Measurements from ENCODE around the gene PI16.
A peak's percentile ranks its signal among the peaks of the same experiment; 100 is the strongest.
"Not testable (repeated sequence)": the region's sequence is repeated elsewhere in the genome, so short reads cannot be mapped to it uniquely, and the experiment has no call there.

Gene PI16

GRCh38 chr6:36941561-36941960 lies 13.0 kb upstream of the PI16 start:
- Mint-ChIP-seq H3K4me1 (peaks cover 22% of the 10 kb centered on the region), H3K27me3 (peaks cover 17% of the 10 kb centered on the region)
- not testable (repeated sequence) for DNase-seq, H3K4me3 Mint-ChIP-seq, H3K27ac Mint-ChIP-seq, ATAC-seq, H3K9me3 Mint-ChIP-seq

- H3K27ac Mint-ChIP-seq, H3K4me3 Mint-ChIP-seq, ATAC-seq, H3K9me3 Mint-ChIP-seq, DNase-seq: not testable (repeated sequence)
- H3K4me1 Mint-ChIP-seq, result peaks cover 28% of the 10 kb centered on the region
- peaks cover 17% of the 10 kb centered on the region for H3K27me3 Mint-ChIP-seq
Measured at GRCh38 chr6:36942329-36942728, 12.2 kb upstream of the PI16 start.

GRCh38 chr6:36944650-36945049 lies 9.9 kb upstream of the PI16 start:
- no peak for ATAC-seq
- H3K27me3 Mint-ChIP-seq, result peaks cover 17% of the 10 kb centered on the region
- H3K27ac Mint-ChIP-seq, result no peak overlapping the region
- H3K9me3 Mint-ChIP-seq, result no peaks in the 10 kb centered on the region
- no peak overlapping the region for H3K4me3 Mint-ChIP-seq
- H3K4me1 Mint-ChIP-seq, result peaks cover 51% of the 10 kb centered on the region
- no peak for DNase-seq

- Mint-ChIP-seq H3K4me3 (no peak overlapping the region), H3K4me1 (peaks cover 52% of the 10 kb centered on the region), H3K9me3 (no peaks in the 10 kb centered on the region), H3K27me3 (peaks cover 11% of the 10 kb centered on the region), H3K27ac (no peak overlapping the region)
- DNase-seq, result no peak
- no peak for ATAC-seq
Measured at GRCh38 chr6:36945301-36945700, 9.2 kb upstream of the PI16 start.

- no peak for DNase-seq
- peaks cover 9% of the 10 kb centered on the region for H3K27me3 Mint-ChIP-seq
- H3K4me1 Mint-ChIP-seq, result peaks cover 52% of the 10 kb centered on the region
- H3K9me3 Mint-ChIP-seq, result no peaks in the 10 kb centered on the region
- no peak overlapping the region for H3K4me3 Mint-ChIP-seq
- H3K27ac Mint-ChIP-seq, result no peak overlapping the region
- no peak for ATAC-seq
Measured at GRCh38 chr6:36946526-36946925, 8.0 kb upstream of the PI16 start.

- DNase-seq, result peak in 1 of 2 donors; percentile 39
- ATAC-seq, result peak; percentile 95
- Mint-ChIP-seq H3K27me3 (peaks cover 9% of the 10 kb centered on the region), H3K4me3 (no peak overlapping the region), H3K9me3 (no peaks in the 10 kb centered on the region), H3K27ac (peak overlapping the region; percentile 37 to 63), H3K4me1 (peaks cover 52% of the 10 kb centered on the region)
Measured at GRCh38 chr6:36947570-36948351, 6.8 kb upstream of the PI16 start.

- Mint-ChIP-seq H3K4me1 (peaks cover 49% of the 10 kb centered on the region), H3K27ac (peak overlapping the region; percentile 30 to 65)
- not testable (repeated sequence) for H3K9me3 Mint-ChIP-seq, H3K27me3 Mint-ChIP-seq, H3K4me3 Mint-ChIP-seq, DNase-seq, ATAC-seq
Measured at GRCh38 chr6:36949076-36949475, 5.5 kb upstream of the PI16 start.

- Mint-ChIP-seq H3K9me3 (no peaks in the 10 kb centered on the region), H3K27ac (peak overlapping the region in 1 of 2 donors; percentile 30), H3K4me1 (peaks cover 49% of the 10 kb centered on the region), H3K27me3 (no peaks in the 10 kb centered on the region), H3K4me3 (no peak overlapping the region)
- DNase-seq, result no peak
- no peak for ATAC-seq
Measured at GRCh38 chr6:36949636-36950035, 4.9 kb upstream of the PI16 start.

- H3K4me3 Mint-ChIP-seq, result no peak overlapping the region
- no peaks in the 10 kb centered on the region for H3K27me3 Mint-ChIP-seq
- no peaks in the 10 kb centered on the region for H3K9me3 Mint-ChIP-seq
- no peak for DNase-seq
- peaks cover 38% of the 10 kb centered on the region for H3K4me1 Mint-ChIP-seq
- H3K27ac Mint-ChIP-seq, result no peak overlapping the region
- no peak for ATAC-seq
Measured at GRCh38 chr6:36953931-36954261, 642 bp upstream of the PI16 start.

GRCh38 chr6:36955136-36955535 lies 598 bp downstream of the PI16 start:
- H3K4me1 Mint-ChIP-seq, result peaks cover 29% of the 10 kb centered on the region
- DNase-seq, result no peak
- peak overlapping the region in 1 of 2 donors; percentile 49 for H3K27ac Mint-ChIP-seq
- ATAC-seq, result no peak
- H3K9me3 Mint-ChIP-seq, result no peaks in the 10 kb centered on the region
- H3K27me3 Mint-ChIP-seq, result no peaks in the 10 kb centered on the region
- H3K4me3 Mint-ChIP-seq, result peak overlapping the region in 1 of 2 donors; percentile 11

- Mint-ChIP-seq H3K4me1 (peaks cover 29% of the 10 kb centered on the region), H3K27ac (no peak overlapping the region), H3K27me3 (no peaks in the 10 kb centered on the region), H3K9me3 (no peaks in the 10 kb centered on the region), H3K4me3 (no peak overlapping the region)
- DNase-seq (no peak), ATAC-seq (peak; percentile 29)
Measured at GRCh38 chr6:36955671-36956445, 1.3 kb downstream of the PI16 start.

GRCh38 chr6:36956446-36956820 lies 1.9 kb downstream of the PI16 start:
- ATAC-seq (no peak), DNase-seq (no peak)
- Mint-ChIP-seq H3K27ac (no peak overlapping the region), H3K9me3 (no peaks in the 10 kb centered on the region), H3K4me1 (peaks cover 35% of the 10 kb centered on the region), H3K27me3 (no peaks in the 10 kb centered on the region), H3K4me3 (no peak overlapping the region)

- no peak overlapping the region for H3K27ac Mint-ChIP-seq
- H3K4me1 Mint-ChIP-seq, result peaks cover 49% of the 10 kb centered on the region
Measured at GRCh38 chr6:36957773-36958271, 3.3 kb downstream of the PI16 start.

GRCh38 chr6:36958775-36959554 lies 4.4 kb downstream of the PI16 start:
- DNase-seq, result no peak
- Mint-ChIP-seq H3K27me3 (no peaks in the 10 kb centered on the region), H3K9me3 (no peaks in the 10 kb centered on the region), H3K27ac (no peak overlapping the region), H3K4me1 (peaks cover 55% of the 10 kb centered on the region), H3K4me3 (no peak overlapping the region)
- ATAC-seq, result no peak

More at GRCh38 chr6:36957773-36958271, 3.3 kb downstream of the PI16 start:
- ATAC-seq (no peak), DNase-seq (no peak)
- Mint-ChIP-seq H3K4me3 (no peak overlapping the region), H3K9me3 (no peaks in the 10 kb centered on the region), H3K27me3 (no peaks in the 10 kb centered on the region)

GRCh38 chr6:36959555-36960250 lies 5.2 kb downstream of the PI16 start:
- Mint-ChIP-seq H3K27me3 (no peaks in the 10 kb centered on the region), H3K9me3 (no peaks in the 10 kb centered on the region), H3K4me1 (peaks cover 55% of the 10 kb centered on the region), H3K27ac (no peak overlapping the region), H3K4me3 (no peak overlapping the region)
- no peak for ATAC-seq
- DNase-seq, result no peak

Data from stimulated activated naive CD8-positive, alpha-beta T cell treated with anti-CD3 and anti-CD28 coated beads, Interleukin-15, amount 100 ng/mL, for 72 hours (primary cell).